ENCODE measurements around the gene PACSIN2.

GRCh38 chr22:42926104-42926503, 88.8 kb downstream of the PACSIN2 start:
- TF ChIP-seq CTCF (IDR thresholded peaks at IDR 0.05): no peak
- TF ChIP-seq POLR2A (IDR thresholded peaks at IDR 0.05): no peak
- TF ChIP-seq POLR2AphosphoS5 (IDR thresholded peaks at IDR 0.05; ENCODE audit: insufficient read depth in 1 of 2, low read depth in 1 of 2): no peak
